HG03378 (cell line): Measurements from ENCODE around the gene ST6GALNAC5.

Experiments
- ATAC-seq: cut with Tn5 transposase; IDR thresholded peaks from one replicate; pipeline ENCODE4 v1.9.1; 2021; ENCODE audit warnings: mild to moderate bottlenecking, moderate library complexity; ENCODE audit not compliant: unreplicated experiment

ST6GALNAC5 gene

DNA sequence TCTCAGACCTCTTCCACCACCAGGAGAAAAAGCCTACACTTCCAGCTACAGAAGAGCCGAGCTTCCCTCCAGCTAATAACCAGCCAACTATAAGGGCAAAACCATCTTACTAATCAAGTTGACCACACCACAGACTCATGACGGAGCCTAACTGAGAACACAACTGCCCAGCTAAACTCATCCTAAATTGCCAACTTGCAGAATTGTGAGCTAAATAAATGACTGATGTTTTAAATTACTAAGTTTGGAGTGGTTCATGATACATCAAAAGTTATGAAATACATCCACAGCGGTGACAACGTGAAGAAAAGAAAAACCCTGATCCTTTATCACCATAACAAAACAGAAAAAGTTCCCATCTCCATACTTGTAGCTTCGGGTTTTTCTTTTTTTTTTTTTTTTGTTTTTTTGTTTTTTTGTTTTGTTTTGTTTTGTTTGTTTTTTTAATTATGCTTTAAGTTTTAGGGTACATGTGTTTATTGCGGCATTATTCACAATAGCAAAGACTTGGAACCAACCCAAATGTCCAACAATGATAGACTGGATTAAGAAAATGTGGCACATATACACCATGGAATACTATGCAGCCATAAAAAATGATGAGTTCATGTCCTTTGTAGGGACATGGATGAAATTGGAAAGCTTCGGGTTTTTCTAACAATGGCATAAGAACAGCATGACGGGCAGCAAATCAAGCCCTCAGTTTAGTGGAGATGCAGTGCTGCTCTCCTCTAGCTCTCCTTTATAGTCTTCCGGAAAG is 229.4 kb downstream of the ST6GALNAC5 start:
- no peak for ATAC-seq

DNA sequence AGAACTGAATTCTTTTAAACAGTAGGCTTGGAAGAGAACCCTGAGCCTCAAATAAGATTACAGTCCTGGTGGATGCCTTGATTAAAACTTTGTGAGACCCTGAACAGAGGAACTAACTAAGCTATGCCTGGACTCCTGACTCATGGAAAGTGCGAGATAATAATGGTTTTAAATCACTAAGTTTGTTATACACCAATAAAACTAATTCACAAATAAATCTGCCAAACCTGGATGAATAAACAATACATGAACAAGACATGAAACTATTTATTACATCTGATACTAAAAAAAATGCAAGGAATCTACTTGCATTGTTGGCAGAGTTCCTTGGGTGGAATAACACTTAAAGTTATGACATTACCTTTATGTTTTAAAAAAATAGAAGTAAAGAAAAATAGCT is 233.6 kb downstream of the ST6GALNAC5 start:
- no peak for ATAC-seq

DNA sequence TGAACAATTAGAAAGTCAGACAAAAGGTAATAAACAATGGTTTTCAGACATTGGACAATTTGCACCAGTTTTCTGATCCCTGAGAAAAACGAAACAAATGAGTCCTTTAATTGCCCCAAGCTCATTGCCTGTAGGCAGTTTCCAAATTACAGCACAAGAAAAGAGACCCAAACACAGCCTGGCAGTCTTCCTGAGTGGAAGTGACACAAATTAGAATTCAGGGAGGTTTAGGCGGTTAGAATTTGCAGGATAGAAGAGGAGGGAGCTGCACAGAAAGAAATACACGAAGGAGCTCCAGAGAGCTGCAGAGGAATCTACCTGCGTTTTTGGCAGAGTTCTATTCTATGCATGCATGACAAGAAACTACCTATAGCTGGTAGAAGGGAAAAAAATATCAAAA is 236.2 kb downstream of the ST6GALNAC5 start:
- ATAC-seq: no peak

DNA sequence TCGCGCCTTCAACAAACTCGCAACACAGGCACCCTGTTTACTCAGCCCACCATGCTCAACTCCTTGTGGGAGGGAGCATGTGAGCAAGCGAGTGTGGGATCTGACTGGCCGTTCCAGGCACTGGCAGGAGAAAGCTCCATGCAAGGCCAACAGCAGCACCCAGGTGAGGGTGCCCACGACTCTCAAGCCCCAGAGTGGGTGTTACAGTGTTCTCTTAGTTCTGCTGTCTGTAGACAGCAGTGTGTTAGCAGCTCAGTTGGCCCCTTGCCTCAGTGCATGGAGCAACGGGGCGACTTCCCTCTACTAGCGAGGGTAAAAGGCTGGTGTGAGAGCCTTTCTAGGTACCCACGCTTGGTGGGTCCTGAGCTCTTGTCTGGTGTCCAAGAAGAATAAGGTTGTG is 237.4 kb downstream of the ST6GALNAC5 start:
- no peak for ATAC-seq
